SU-DHL-6 (cell line): ENCODE measurements around the gene ANKRD45.
"Not testable (repeated sequence)": the region's sequence is repeated elsewhere in the genome, so short reads cannot be mapped to it uniquely, and the experiment has no call there.

Experiments used
- CTCF ChIP-seq: fragments of 200-600 bp; sonication (generic); IDR thresholded peaks from one replicate; pipeline ENCODE4 v1.5.1; 2017; ENCODE audit warnings: antibody characterized with exemption, mild to moderate bottlenecking, low read length, moderate library complexity; ENCODE audit not compliant: insufficient read depth, poor library complexity, severe bottlenecking
- EZH2phosphoT487 ChIP-seq: fragments of 200-600 bp; sonication (generic), shearing (Covaris generic); conservative IDR thresholded peaks from 2 replicates; pipeline ENCODE4 v1.6.1; 2018; ENCODE audit warnings: mild to moderate bottlenecking, antibody characterized with exemption, low read length, moderate library complexity, mixed read lengths

- TF ChIP-seq CTCF, EZH2phosphoT487: not testable (repeated sequence)
Observed at GRCh38 chr1:173701299-173701698, 31.6 kb upstream of the ANKRD45 start.
